ENCODE measurements around the gene SPINT2.
"Not testable (repeated sequence)": the region's sequence is repeated elsewhere in the genome, so short reads cannot be mapped to it uniquely, and the experiment has no call there.

The SPINT2 gene

GRCh38 chr19:38264486-38265212 lies at the start of gene SPINT2:
Gene SPINT2 (plus strand): TSS chr19:38264573. CDS start chr19:38264893, 320 bp downstream.
- no peak for DNase-seq (ENCODE audit: low read depth)

- no peak for DNase-seq (ENCODE audit: low read depth)
Measured at GRCh38 chr19:38216785-38217641, 47.4 kb upstream of the SPINT2 start.

- DNase-seq (ENCODE audit: low read depth) = no peak
Measured at GRCh38 chr19:38218204-38218603, 46.2 kb upstream of the SPINT2 start.

- no peak for DNase-seq (ENCODE audit: low read depth)
Measured at GRCh38 chr19:38219221-38219620, 45.2 kb upstream of the SPINT2 start.

- DNase-seq (ENCODE audit: low read depth) = no peak
Measured at GRCh38 chr19:38221421-38221820, 43.0 kb upstream of the SPINT2 start.

- DNase-seq (ENCODE audit: low read depth) = no peak
Measured at GRCh38 chr19:38221919-38222830, 42.2 kb upstream of the SPINT2 start.

- DNase-seq (ENCODE audit: low read depth) = no peak
Measured at GRCh38 chr19:38223119-38223523, 41.3 kb upstream of the SPINT2 start.

- no peak for DNase-seq (ENCODE audit: low read depth)
Measured at GRCh38 chr19:38223617-38224013, 40.8 kb upstream of the SPINT2 start.

GRCh38 chr19:38224014-38224862 lies 40.1 kb upstream of the SPINT2 start, which contains the start of gene DPF1:
Gene DPF1 (minus strand): TSS chr19:38224222. CDS start chr19:38224142, 80 bp downstream.
- no peak for DNase-seq (ENCODE audit: low read depth)

GRCh38 chr19:38224863-38225218 lies 39.5 kb upstream of the SPINT2 start:
- not testable (repeated sequence) for DNase-seq (ENCODE audit: low read depth)

GRCh38 chr19:38227287-38228004 lies 36.9 kb upstream of the SPINT2 start:
- DNase-seq (ENCODE audit: low read depth) = no peak

GRCh38 chr19:38228005-38228377 lies 36.4 kb upstream of the SPINT2 start:
- no peak for DNase-seq (ENCODE audit: low read depth)

- DNase-seq (ENCODE audit: low read depth) = no peak
Measured at GRCh38 chr19:38228491-38229439, 35.6 kb upstream of the SPINT2 start.

- peak; percentile 22 for DNase-seq (ENCODE audit: low read depth)
Measured at GRCh38 chr19:38229585-38230073, 34.7 kb upstream of the SPINT2 start.

- DNase-seq (ENCODE audit: low read depth) = not testable (repeated sequence)
Measured at GRCh38 chr19:38230506-38231133, 33.8 kb upstream of the SPINT2 start.

- DNase-seq (ENCODE audit: low read depth) = no peak
Measured at GRCh38 chr19:38231918-38232317, 32.5 kb upstream of the SPINT2 start.

GRCh38 chr19:38233740-38234251 lies 30.6 kb upstream of the SPINT2 start:
- DNase-seq (ENCODE audit: low read depth) = no peak

- DNase-seq (ENCODE audit: low read depth) = no peak
Measured at GRCh38 chr19:38234615-38235014, 29.8 kb upstream of the SPINT2 start.

All from non-pigmented ciliary epithelial cell (primary cell).